HepG2 (cell line): Measurements from ENCODE around the gene BLOC1S4. TPM values are rescaled to one million over a fixed set of nuclear protein-coding genes. Genes with fewer than 3 reads are reported as not detected.

Experiments
- ATAC-seq: fragments of 200-7000 bp; cut with Tn5 transposase; 3 replicates; pipeline ENCODE4 v1.9.1; 2020; ENCODE audit warnings: mild to moderate bottlenecking, moderate library complexity
- BruUV-seq: library from RNA; stranded (reverse); fragments of 400-500 nt; replicated peaks from 2 replicates; lab custom pipeline; 2021; lab: Mats Ljungman, UMichigan
- CTCF ChIA-PET: fragments of 300-600 bp; formaldehyde crosslinking; extraction: SDS; loops from one replicate; lab custom pipeline; 2021; ENCODE audit warnings: low total read pairs, inconsistent platforms, low intra/inter-chr PET ratio; lab: Yijun Ruan, JAX
- POLR2A ChIA-PET: fragments of 350-600 bp; sonication (Branson Sonifier 250); formaldehyde crosslinking; loops from one replicate; lab custom pipeline; 2020; ENCODE audit warnings: antibody characterized with exemption, inconsistent platforms; lab: Yijun Ruan, JAX
- DNase-seq: peaks from one replicate; pipeline ENCODE4 v3.0.0-alpha.2; 2015; ENCODE audit warnings: low spot score
- FAIRE-seq: peaks from 3 replicates; lab custom pipeline; 2011; peaks lifted over from hg19 to GRCh38; lab: Jason Lieb, UNC
- H2AFZ ChIP-seq: one replicate; pipeline ENCODE4 v1.6.1; 2011; ENCODE audit warnings: low read length, inconsistent platforms
- H3K27ac ChIP-seq: fragments of 300-600 bp; 3 replicates; pipeline ENCODE4 v1.8.0; 2011; ENCODE audit warnings: mixed run types, mild to moderate bottlenecking, mixed read lengths, low read length, inconsistent platforms; ENCODE audit not compliant: insufficient read depth; ENCODE audit errors: extremely low read length
- H3K27me3 ChIP-seq, 2 experiments: fragments of 200-600 bp in 1 of 2; 2 replicates in 1 of 2; 3 replicates in 1 of 2; pipeline versions ENCODE4 v1.6.0 to v1.8.0; 2011; ENCODE audit warnings: low read length in 2 of 2, mild to moderate bottlenecking in 2 of 2, moderate library complexity in 2 of 2, inconsistent platforms in 1 of 2; ENCODE audit not compliant: insufficient read depth in 2 of 2, control insufficient read depth in 1 of 2
- H3K36me3 ChIP-seq, 2 experiments: fragments of 200-600 bp in 1 of 2; replicated peaks in 1 of 2; 2 replicates in 1 of 2; 3 replicates in 1 of 2; pipeline versions ENCODE4 v1.5.1 to v1.8.0; 2011; ENCODE audit warnings: low read length in 2 of 2, inconsistent platforms in 1 of 2; ENCODE audit not compliant: insufficient read depth in 2 of 2, control insufficient read depth in 1 of 2
- H3K4me1 ChIP-seq: 2 replicates; pipeline ENCODE4 v1.5.1; 2012; ENCODE audit warnings: low read length, inconsistent platforms; ENCODE audit not compliant: insufficient read depth
- H3K4me2 ChIP-seq: 2 replicates; pipeline ENCODE4 v1.6.0; 2011; ENCODE audit warnings: low read depth, low read length, inconsistent platforms
- H3K4me3 ChIP-seq, 3 experiments: fragments of 200-600 bp in 1 of 3; sonication (generic), shearing (Covaris generic) in 1 of 3; replicated peaks in 1 of 3; 2 replicates each; pipeline ENCODE4 v1.5.1; 2011 to 2016; ENCODE audit warnings: low read length in 3 of 3, inconsistent platforms in 2 of 3, low read depth in 2 of 3, mild to moderate bottlenecking in 2 of 3, control low read depth in 1 of 3, mixed read lengths in 1 of 3; ENCODE audit not compliant: insufficient read depth in 1 of 3
- H3K79me2 ChIP-seq: one replicate; pipeline ENCODE4 v1.6.1; 2011; ENCODE audit warnings: low read length, inconsistent platforms; ENCODE audit not compliant: insufficient read depth
- H3K9ac ChIP-seq: 2 replicates; pipeline ENCODE4 v1.6.0; 2011; ENCODE audit warnings: mild to moderate bottlenecking, low read depth, low read length, inconsistent platforms; ENCODE audit not compliant: insufficient read depth
- H3K9me3 ChIP-seq: 2 replicates; pipeline ENCODE4 v1.5.1; 2012; ENCODE audit warnings: mild to moderate bottlenecking, low read length
- H4K20me1 ChIP-seq: 2 replicates; pipeline ENCODE4 v1.6.0; 2011; ENCODE audit warnings: inconsistent platforms, mild to moderate bottlenecking, low read length, moderate library complexity; ENCODE audit not compliant: insufficient read depth
- ERF ChIP-seq: IDR thresholded peaks from 2 replicates; pipeline ENCODE4 v1.6.1; 2018; ENCODE audit warnings: missing biosample characterization, missing genetic modification reagents
- SRF ChIP-seq: IDR thresholded peaks from 2 replicates; pipeline ENCODE4 v1.6.1; 2011; ENCODE audit warnings: mild to moderate bottlenecking, low read depth, low read length, moderate library complexity
- STAG1 ChIP-seq: sonication (generic); formaldehyde crosslinking; IDR thresholded peaks from 2 replicates; pipeline ENCODE4 v1.4.0; 2020; ENCODE audit warnings: missing genetic modification reagents
- ZBTB38 ChIP-seq: sonication (generic); formaldehyde crosslinking; IDR thresholded peaks from 2 replicates; pipeline ENCODE4 v1.5.1; 2020; ENCODE audit warnings: mild to moderate bottlenecking, missing genetic modification reagents
- ZNF20 ChIP-seq: sonication (generic); formaldehyde crosslinking; IDR thresholded peaks from 2 replicates; pipeline ENCODE4 v1.4.0; 2020; ENCODE audit warnings: mild to moderate bottlenecking, moderate library complexity, missing genetic modification reagents
- ZNF350 ChIP-seq: sonication (generic); formaldehyde crosslinking; IDR thresholded peaks from 2 replicates; pipeline ENCODE4 v1.4.0; 2020; ENCODE audit warnings: mild to moderate bottlenecking, low read depth, missing genetic modification reagents, borderline replicate concordance
- ZNF431 ChIP-seq: sonication (generic); formaldehyde crosslinking; IDR thresholded peaks from 2 replicates; pipeline ENCODE4 v1.9.0; 2022; ENCODE audit warnings: missing genetic modification reagents, low read depth, mild to moderate bottlenecking, borderline replicate concordance
- ZNF562 ChIP-seq: sonication (generic); formaldehyde crosslinking; IDR thresholded peaks from 2 replicates; pipeline ENCODE4 v1.8.0; 2022; ENCODE audit warnings: missing genetic modification reagents, borderline replicate concordance
- ZNF589 ChIP-seq: sonication (generic); formaldehyde crosslinking; conservative IDR thresholded peaks from 2 replicates; pipeline ENCODE4 v1.8.0; 2022; ENCODE audit warnings: mild to moderate bottlenecking, moderate library complexity, missing genetic modification reagents
- ZNF619 ChIP-seq: sonication (generic); formaldehyde crosslinking; IDR thresholded peaks from 2 replicates; pipeline ENCODE4 v1.4.0; 2020; ENCODE audit warnings: mild to moderate bottlenecking, missing genetic modification reagents
- ZNF644 ChIP-seq: IDR thresholded peaks from 2 replicates; pipeline ENCODE4 v1.6.1; 2016; ENCODE audit warnings: low read depth
- WGBS: methylation state at CpG from one replicate; pipeline ENCODE4 v1.1.6; 2017; ENCODE audit warnings: low lambda C conversion rate; 5-methylcytosine and 5-hydroxymethylcytosine counted together
- in situ Hi-C: cut with HindIII; loops from 2 replicates; pipeline ENCODE4 v1.10.0; 2017; ENCODE audit warnings: low pct_unique_long_range_greater_than_20kb; ENCODE audit not compliant: extremely low pct_ligation_motif_present
- intact Hi-C: fragments of 100-400 bp; cut with micrococcal nuclease; formaldehyde crosslinking; loops from one replicate; pipeline ENCODE4 v1.10.0; 2022; ENCODE audit not compliant: unreplicated experiment
- polyA plus RNA-seq, 8 experiments: library from polyadenylated mRNA; depleted of rRNA in 3 of 8; stranded (reverse) in 7 of 8; unstranded in 1 of 8; fragments of >200 nt; fragmentation: Illumina TruSeq in 4 of 8; extraction: Trizol in 4 of 8; gene quantifications; 2 replicates each; pipeline versions ENCODE4 v1.2.1 to v1.2.3, GENCODE V29; 2011 to 2016; ENCODE audit warnings: low read depth in 4 of 8, missing spikeins in 1 of 8, mixed read lengths in 1 of 8; ENCODE audit not compliant: insufficient read depth in 1 of 8
- total RNA-seq, 5 experiments: library from RNA; depleted of rRNA; stranded (reverse); fragments of >200 nt; fragmentation: Illumina TruSeq; extraction: Trizol; gene quantifications; 2 replicates each; pipeline ENCODE4 v1.2.3, GENCODE V29; 2016; ENCODE audit warnings: low read depth in 1 of 5
- TF ChIP-seq, protein P1 (sequence below): sonication (generic); formaldehyde crosslinking; IDR thresholded peaks from 2 replicates; pipeline ENCODE4 v1.4.0; 2020; ENCODE audit warnings: missing genetic modification reagents
- TF ChIP-seq, protein P2 (sequence below): sonication (generic); formaldehyde crosslinking; IDR thresholded peaks from 2 replicates; pipeline ENCODE4 v1.5.0; 2020; ENCODE audit warnings: missing genetic modification reagents, mild to moderate bottlenecking, borderline replicate concordance
- TF ChIP-seq, protein P3 (sequence below): sonication (generic); formaldehyde crosslinking; IDR thresholded peaks from 2 replicates; pipeline ENCODE4 v1.5.1; 2020; ENCODE audit warnings: missing genetic modification reagents, mild to moderate bottlenecking, borderline replicate concordance
- TF ChIP-seq, protein P4 (sequence below): sonication (generic); formaldehyde crosslinking; IDR thresholded peaks from 2 replicates; pipeline ENCODE4 v1.5.0; 2020; ENCODE audit warnings: mild to moderate bottlenecking, missing genetic modification reagents

The BLOC1S4 gene
- total and polyA plus RNA-seq, 2 of the 13 experiments (the other 11 are each of a cell fraction or from before 2014, with no cell fraction given): 15.5 to 20.9 TPM

GRCh38 chr4:6728320-6729029, 12.5 kb downstream of the BLOC1S4 start (continued):
- no peak for TF ChIP-seq ZNF431
- TF ChIP-seq ZBTB38: 0 out of 2 replicates have a peak, but pooled peaks have one; percentile 32
- TF ChIP-seq, protein P1, sequence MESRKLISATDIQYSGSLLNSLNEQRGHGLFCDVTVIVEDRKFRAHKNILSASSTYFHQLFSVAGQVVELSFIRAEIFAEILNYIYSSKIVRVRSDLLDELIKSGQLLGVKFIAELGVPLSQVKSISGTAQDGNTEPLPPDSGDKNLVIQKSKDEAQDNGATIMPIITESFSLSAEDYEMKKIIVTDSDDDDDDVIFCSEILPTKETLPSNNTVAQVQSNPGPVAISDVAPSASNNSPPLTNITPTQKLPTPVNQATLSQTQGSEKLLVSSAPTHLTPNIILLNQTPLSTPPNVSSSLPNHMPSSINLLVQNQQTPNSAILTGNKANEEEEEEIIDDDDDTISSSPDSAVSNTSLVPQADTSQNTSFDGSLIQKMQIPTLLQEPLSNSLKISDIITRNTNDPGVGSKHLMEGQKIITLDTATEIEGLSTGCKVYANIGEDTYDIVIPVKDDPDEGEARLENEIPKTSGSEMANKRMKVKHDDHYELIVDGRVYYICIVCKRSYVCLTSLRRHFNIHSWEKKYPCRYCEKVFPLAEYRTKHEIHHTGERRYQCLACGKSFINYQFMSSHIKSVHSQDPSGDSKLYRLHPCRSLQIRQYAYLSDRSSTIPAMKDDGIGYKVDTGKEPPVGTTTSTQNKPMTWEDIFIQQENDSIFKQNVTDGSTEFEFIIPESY: peak; percentile 74
- no peak for TF ChIP-seq ZNF20 (CRISPR knock-in tag)
- TF ChIP-seq ZNF619: no peak
- no peak for TF ChIP-seq SRF
- TF ChIP-seq, protein P2, sequence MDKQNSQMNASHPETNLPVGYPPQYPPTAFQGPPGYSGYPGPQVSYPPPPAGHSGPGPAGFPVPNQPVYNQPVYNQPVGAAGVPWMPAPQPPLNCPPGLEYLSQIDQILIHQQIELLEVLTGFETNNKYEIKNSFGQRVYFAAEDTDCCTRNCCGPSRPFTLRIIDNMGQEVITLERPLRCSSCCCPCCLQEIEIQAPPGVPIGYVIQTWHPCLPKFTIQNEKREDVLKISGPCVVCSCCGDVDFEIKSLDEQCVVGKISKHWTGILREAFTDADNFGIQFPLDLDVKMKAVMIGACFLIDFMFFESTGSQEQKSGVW: no peak
- TF ChIP-seq ZNF562 (CRISPR knock-in tag): no peak
- no peak for TF ChIP-seq STAG1 (CRISPR knock-in tag)

DNA sequence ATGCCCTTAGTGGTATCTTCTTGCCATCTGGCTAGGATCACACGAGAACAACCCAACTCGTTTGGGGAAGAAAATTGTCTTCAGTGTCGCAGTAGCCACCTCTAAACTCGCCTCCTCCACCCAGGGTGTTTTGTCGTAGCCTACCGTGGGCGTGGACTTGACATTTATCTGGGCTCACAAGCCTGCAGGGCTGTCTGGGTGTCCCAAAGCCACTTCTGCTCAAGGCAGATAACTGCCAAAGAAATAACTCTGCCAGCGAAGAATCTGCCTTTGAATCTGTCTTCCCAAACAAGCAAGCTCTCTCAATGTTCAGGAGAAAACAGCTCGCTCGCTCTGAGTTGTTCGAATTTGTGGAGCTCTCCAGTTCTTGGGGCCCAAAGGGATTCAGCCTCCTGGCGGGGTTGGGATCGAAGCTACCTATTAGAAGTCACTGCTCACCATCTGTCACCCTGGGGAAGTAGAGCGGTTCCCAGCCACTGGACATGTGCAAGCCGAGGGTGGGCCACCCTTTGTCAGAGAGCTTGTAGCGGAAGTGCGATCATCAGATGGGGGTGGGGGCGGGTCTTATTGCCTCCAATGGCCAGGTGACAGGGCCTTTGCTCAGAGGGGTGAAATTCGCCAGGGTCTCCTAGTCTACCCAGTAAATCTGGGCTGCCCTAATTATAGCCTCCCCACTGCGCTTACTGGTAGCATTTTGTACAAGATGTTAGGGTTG, 14.8 kb downstream of the BLOC1S4 start:
- intact Hi-C loops (loop anchor here (5.0 kb wide), 1 partner anchor 52 kb away; the partner anchor contains the start of gene KIAA0232), in situ Hi-C loops (no loop called here)
- Histone ChIP-seq H2AFZ (no peak overlapping the region), H3K27me3 (no peaks in the 10 kb centered on the region), H3K4me3 (no peak overlapping the region), H3K4me1 (peaks cover 80% of the 10 kb centered on the region), H4K20me1 (no peaks in the 10 kb centered on the region), H3K36me3 (no peaks in the 10 kb centered on the region), H3K4me2 (no peak overlapping the region), H3K27ac (peak overlapping the region; percentile 96), H3K9ac (no peak overlapping the region), H3K79me2 (no peaks in the 10 kb centered on the region), H3K9me3 (no peaks in the 10 kb centered on the region)
- WGBS: 90% methylated on average over 10 of the region's 20 CpGs
- POLR2A ChIA-PET: interaction anchor here (0.6 kb wide), 1 partner anchor 146 kb away, joined by 3 read pairs; no protein-coding TSS in a partner anchor
- FAIRE-seq (no peak), DNase-seq (no peak), ATAC-seq (no peak)
- CTCF ChIA-PET: no interaction called here
- BruUV-seq: no TSS peak
- no peak for TF ChIP-seq ZNF589 (CRISPR knock-in tag)
- no peak for TF ChIP-seq ERF (CRISPR knock-in tag)
- TF ChIP-seq, protein P3, sequence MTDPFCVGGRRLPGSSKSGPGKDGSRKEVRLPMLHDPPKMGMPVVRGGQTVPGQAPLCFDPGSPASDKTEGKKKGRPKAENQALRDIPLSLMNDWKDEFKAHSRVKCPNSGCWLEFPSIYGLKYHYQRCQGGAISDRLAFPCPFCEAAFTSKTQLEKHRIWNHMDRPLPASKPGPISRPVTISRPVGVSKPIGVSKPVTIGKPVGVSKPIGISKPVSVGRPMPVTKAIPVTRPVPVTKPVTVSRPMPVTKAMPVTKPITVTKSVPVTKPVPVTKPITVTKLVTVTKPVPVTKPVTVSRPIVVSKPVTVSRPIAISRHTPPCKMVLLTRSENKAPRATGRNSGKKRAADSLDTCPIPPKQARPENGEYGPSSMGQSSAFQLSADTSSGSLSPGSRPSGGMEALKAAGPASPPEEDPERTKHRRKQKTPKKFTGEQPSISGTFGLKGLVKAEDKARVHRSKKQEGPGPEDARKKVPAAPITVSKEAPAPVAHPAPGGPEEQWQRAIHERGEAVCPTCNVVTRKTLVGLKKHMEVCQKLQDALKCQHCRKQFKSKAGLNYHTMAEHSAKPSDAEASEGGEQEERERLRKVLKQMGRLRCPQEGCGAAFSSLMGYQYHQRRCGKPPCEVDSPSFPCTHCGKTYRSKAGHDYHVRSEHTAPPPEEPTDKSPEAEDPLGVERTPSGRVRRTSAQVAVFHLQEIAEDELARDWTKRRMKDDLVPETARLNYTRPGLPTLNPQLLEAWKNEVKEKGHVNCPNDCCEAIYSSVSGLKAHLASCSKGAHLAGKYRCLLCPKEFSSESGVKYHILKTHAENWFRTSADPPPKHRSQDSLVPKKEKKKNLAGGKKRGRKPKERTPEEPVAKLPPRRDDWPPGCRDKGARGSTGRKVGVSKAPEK (CRISPR knock-in tag): no peak
- TF ChIP-seq ZNF644 (CRISPR knock-in tag): no peak
- no peak for TF ChIP-seq ZNF350 (CRISPR knock-in tag)
- TF ChIP-seq, protein P4, sequence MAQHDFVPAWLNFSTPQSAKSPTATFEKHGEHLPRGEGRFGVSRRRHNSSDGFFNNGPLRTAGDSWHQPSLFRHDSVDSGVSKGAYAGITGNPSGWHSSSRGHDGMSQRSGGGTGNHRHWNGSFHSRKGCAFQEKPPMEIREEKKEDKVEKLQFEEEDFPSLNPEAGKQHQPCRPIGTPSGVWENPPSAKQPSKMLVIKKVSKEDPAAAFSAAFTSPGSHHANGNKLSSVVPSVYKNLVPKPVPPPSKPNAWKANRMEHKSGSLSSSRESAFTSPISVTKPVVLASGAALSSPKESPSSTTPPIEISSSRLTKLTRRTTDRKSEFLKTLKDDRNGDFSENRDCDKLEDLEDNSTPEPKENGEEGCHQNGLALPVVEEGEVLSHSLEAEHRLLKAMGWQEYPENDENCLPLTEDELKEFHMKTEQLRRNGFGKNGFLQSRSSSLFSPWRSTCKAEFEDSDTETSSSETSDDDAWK: no peak
